Ovary (tissue), 9 donors: ENCODE results near the gene VASN. TPM values are rescaled to one million over a fixed set of nuclear protein-coding genes. Genes with fewer than 3 reads are reported as not detected.

Experiments used
- DNase-seq, 5 donors: peaks; one replicate each; pipeline ENCODE4 v3.0.0-alpha.2; 2019 to 2020
- H3K27ac ChIP-seq, 2 donors: fragments of 200-600 bp; one replicate each; pipeline versions ENCODE4 v1.5.1 to v1.8.0; 2019 to 2022
- H3K27me3 ChIP-seq: fragments of 200-600 bp; one replicate; pipeline ENCODE4 v1.8.0; 2022
- H3K36me3 ChIP-seq: fragments of 200-600 bp; sonication (generic); one replicate; pipeline ENCODE4 v1.5.1; 2019
- H3K4me1 ChIP-seq: one replicate; pipeline ENCODE4 v1.8.1; 2013; ENCODE audit warnings: mild to moderate bottlenecking, moderate library complexity; ENCODE audit not compliant: insufficient read depth
- H3K4me3 ChIP-seq: fragments of 200-600 bp; sonication (generic); one replicate; pipeline ENCODE4 v1.5.1; 2017
- H3K9me3 ChIP-seq, 2 donors: fragments of 200-600 bp in 1 of 2; sonication (generic) in 1 of 2; one replicate each; pipeline versions ENCODE4 v1.5.1 to v1.8.1; 2013 to 2019; ENCODE audit warnings: mild to moderate bottlenecking in 1 of 2, moderate library complexity in 1 of 2
- CTCF ChIP-seq, 3 donors: fragments of 450-650 bp in 2 of 3; fragments of 200-600 bp in 1 of 3; IDR thresholded peaks; one replicate each; pipeline versions ENCODE4 v1.5.1 to v1.8.0; 2016 to 2022; ENCODE audit warnings: antibody characterized with exemption in 3 of 3, mild to moderate bottlenecking in 1 of 3
- EP300 ChIP-seq: sonication (generic); formaldehyde crosslinking; IDR thresholded peaks from one replicate; pipeline ENCODE4 v1.6.1; 2017; ENCODE audit warnings: antibody characterized with exemption
- POLR2A ChIP-seq: fragments of 450-650 bp; IDR thresholded peaks from one replicate; pipeline ENCODE4 v1.6.1; 2017; ENCODE audit warnings: antibody characterized with exemption, mild to moderate bottlenecking, moderate library complexity
- WGBS, 3 donors: extraction: QIAGEN DNeasy Blood & Tissue Kit in 1 of 3; methylation state at CpG; one replicate each; pipeline versions ENCODE4 v1.1.5 to v1.1.7; 2013 to 2017; 5-methylcytosine and 5-hydroxymethylcytosine counted together
- intact Hi-C, 4 donors: fragments of 100-400 bp; cut with DNase I; formaldehyde crosslinking; loops; one replicate each; pipeline versions ENCODE4 v1.11.0 to v1.15.1; 2022 to 2023
- polyA plus RNA-seq, 2 donors: library from polyadenylated mRNA; stranded (reverse); fragments of 200-250 nt in 1 of 2; fragments of 350-450 nt in 1 of 2; fragmentation: Illumina TruSeq in 1 of 2; extraction: RNeasy Lipid Tissue Mini Kit (QIAGEN cat#74804) in 1 of 2; gene quantifications; one replicate each; pipeline ENCODE4 v1.2.3, GENCODE V29; 2013 to 2014
- total RNA-seq, 7 donors: library from RNA; depleted of rRNA in 2 of 7; stranded (reverse); fragments of >200 nt in 2 of 7; fragmentation: NEBNext Ultra II Directional in 3 of 7; extraction: Animal tissue kit (Norgen Biotek cat#: 25700) in 3 of 7; gene quantifications; one replicate each; pipeline versions ENCODE4 v1.1.0 to v1.2.4, GENCODE V29; 2016 to 2023
- donor health status: DM: no; HTN: no; CAD: no; lungs with moderate emphysema.
- donor health status: DM: no; HTN: no; CAD: no.
- donor health status: Bipolar disorder and iron deficiency.
- donor health status: DM: yes; HTN: yes; CAD: no.
- donor health status: DM: no; HTN: no; CAD: no.
- donor health status: DM: yes; HTN: yes; CAD: no.

Gene VASN
- total and polyA plus RNA-seq, 9 donors: 2.4 to 49.5 (median 43.5) TPM

DNA sequence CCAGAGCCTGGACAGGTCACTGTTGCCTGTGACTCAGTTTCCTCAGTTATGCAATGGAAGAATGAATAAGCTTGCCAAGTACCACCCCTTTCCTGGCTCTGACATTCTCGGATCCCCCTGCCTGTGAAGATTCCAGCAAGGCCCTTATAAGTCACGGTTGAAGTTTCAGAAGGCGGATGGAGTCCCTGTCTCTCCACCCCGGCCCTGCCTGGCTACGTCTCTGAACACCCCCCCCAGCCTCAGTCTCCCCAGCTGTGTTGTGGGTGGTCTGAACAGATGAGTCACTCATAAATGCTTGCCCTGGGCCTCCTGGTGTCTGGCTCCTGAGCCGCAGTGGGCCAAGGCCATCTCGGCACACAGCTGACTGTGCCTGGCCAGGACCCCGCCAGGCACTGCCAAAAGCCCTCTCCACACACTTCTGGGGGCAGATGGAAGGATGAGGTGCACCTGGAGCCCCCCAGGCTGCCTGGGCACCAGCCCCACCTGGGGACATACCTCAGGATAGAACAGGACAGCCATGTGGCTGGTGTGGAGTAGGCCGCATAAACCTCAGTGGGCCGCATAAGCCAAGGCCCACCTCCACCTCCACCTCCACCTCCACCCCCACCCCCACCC lies 15.4 kb downstream of the VASN start:
- TF ChIP-seq POLR2A (no peak), CTCF (IDR thresholded peaks at IDR 0.05) (no peak), EP300 (no peak)
- intact Hi-C loops: no loop called here
- Histone ChIP-seq H3K9me3 (no peaks in the 10 kb centered on the region), H3K4me1 (peaks cover 14% of the 10 kb centered on the region), H3K4me3 (no peak overlapping the region), H3K27ac (no peak overlapping the region), H3K27me3 (no peaks in the 10 kb centered on the region), H3K36me3 (no peaks in the 10 kb centered on the region)
- WGBS, 3 donors: 34 to 47% (median 38%) methylated on average over 10 of the region's 10 CpGs
- no peak for DNase-seq

- Histone ChIP-seq H3K27me3 (no peaks in the 10 kb centered on the region), H3K4me1 (peaks cover 20% of the 10 kb centered on the region), H3K36me3 (no peaks in the 10 kb centered on the region), H3K27ac (no peak overlapping the region), H3K4me3 (no peak overlapping the region), H3K9me3 (no peaks in the 10 kb centered on the region)
- intact Hi-C loops: no loop called here
- no peak for DNase-seq
- WGBS, 3 donors: 87 to 92% (median 90%) methylated on average over 20 of the region's 20 CpGs
- no peak for TF ChIP-seq POLR2A
Observed at GRCh38 chr16:4387781-4388180, 16.1 kb downstream of the VASN start.

- peaks cover 20% of the 10 kb centered on the region for H3K4me1 ChIP-seq
- TF ChIP-seq EP300: no peak
- no peak for TF ChIP-seq CTCF (IDR thresholded peaks at IDR 0.05)
- TF ChIP-seq POLR2A: no peak
- no peak overlapping the region for H3K4me3 ChIP-seq
- no peaks in the 10 kb centered on the region for H3K27me3 ChIP-seq
- H3K27ac ChIP-seq: no peak overlapping the region
- H3K36me3 ChIP-seq: no peaks in the 10 kb centered on the region
- WGBS, 3 donors: 72 to 83% (median 78%) methylated on average over 16 to 19 of the region's 19 CpGs
- H3K9me3 ChIP-seq: no peaks in the 10 kb centered on the region
- intact Hi-C loops: no loop called here
- DNase-seq: no peak
Observed at GRCh38 chr16:4388271-4389021, 16.8 kb downstream of the VASN start.

- 39 to 55% (median 53%) methylated on average over 24 to 27 of the region's 27 CpGs for WGBS, 3 donors
- intact Hi-C loops: no loop called here
- H3K4me3 ChIP-seq: no peak overlapping the region
- no peaks in the 10 kb centered on the region for H3K9me3 ChIP-seq
- DNase-seq: no peak
- H3K4me1 ChIP-seq: peaks cover 20% of the 10 kb centered on the region
- H3K36me3 ChIP-seq: no peaks in the 10 kb centered on the region
- H3K27ac ChIP-seq: no peak overlapping the region
- H3K27me3 ChIP-seq: no peaks in the 10 kb centered on the region
- TF ChIP-seq EP300 (no peak), POLR2A (no peak)
Observed at GRCh38 chr16:4389051-4389955, 17.7 kb downstream of the VASN start.
